CD4-positive, alpha-beta T cell treated with Interleukin-6 for 4 hours (primary cell): Measurements from ENCODE around the gene DCDC2.
"Not testable (repeated sequence)": the region's sequence is repeated elsewhere in the genome, so short reads cannot be mapped to it uniquely, and the experiment has no call there.

ENCODE experiments used
- DNase-seq: peaks from one replicate; pipeline ENCODE4 v3.0.0-alpha.2; 2020; ENCODE audit warnings: mixed read lengths

DCDC2 gene

GRCh38 chr6:24207413-24207812, 150.4 kb downstream of the DCDC2 start:
- DNase-seq: no peak

- peak; percentile 1 for DNase-seq
These were observed 152.8 kb downstream of the DCDC2 start for GRCh38 chr6:24205020-24205492.

- not testable (repeated sequence) for DNase-seq
These were observed 153.7 kb downstream of the DCDC2 start for GRCh38 chr6:24204113-24204512.

- DNase-seq: no peak
These were observed 160.0 kb downstream of the DCDC2 start for GRCh38 chr6:24197892-24198291.

- DNase-seq: no peak
These were observed 161.8 kb downstream of the DCDC2 start for GRCh38 chr6:24195836-24196597.

GRCh38 chr6:24194978-24195700, 162.7 kb downstream of the DCDC2 start:
- DNase-seq: no peak

GRCh38 chr6:24193364-24193763, 164.5 kb downstream of the DCDC2 start:
- DNase-seq: no peak

- DNase-seq: no peak
These were observed 166.5 kb downstream of the DCDC2 start for GRCh38 chr6:24191346-24191745.

GRCh38 chr6:24188578-24189080, 169.2 kb downstream of the DCDC2 start:
- DNase-seq: no peak

- no peak for DNase-seq
These were observed 169.8 kb downstream of the DCDC2 start for GRCh38 chr6:24187965-24188577.

GRCh38 chr6:24186349-24186748, 171.5 kb downstream of the DCDC2 start:
- no peak for DNase-seq

GRCh38 chr6:24183584-24183983, 174.3 kb downstream of the DCDC2 start:
- no peak for DNase-seq

GRCh38 chr6:24157886-24158285, 200.0 kb downstream of the DCDC2 start:
- no peak for DNase-seq

- no peak for DNase-seq
These were observed 203.7 kb downstream of the DCDC2 start for GRCh38 chr6:24154121-24154520.

GRCh38 chr6:24152014-24152413, 205.8 kb downstream of the DCDC2 start:
- no peak for DNase-seq

- no peak for DNase-seq
These were observed 208.0 kb downstream of the DCDC2 start for GRCh38 chr6:24149836-24150235.

GRCh38 chr6:24149296-24149695, 208.6 kb downstream of the DCDC2 start:
- DNase-seq: no peak

- no peak for DNase-seq
These were observed 209.2 kb downstream of the DCDC2 start for GRCh38 chr6:24148684-24149083.

GRCh38 chr6:24148154-24148570, 209.7 kb downstream of the DCDC2 start:
- no peak for DNase-seq

- no peak for DNase-seq
These were observed 210.2 kb downstream of the DCDC2 start for GRCh38 chr6:24147511-24148153.

GRCh38 chr6:24146871-24147270, 211.0 kb downstream of the DCDC2 start:
- DNase-seq: no peak

- no peak for DNase-seq
These were observed 212.1 kb downstream of the DCDC2 start for GRCh38 chr6:24145690-24146131.

GRCh38 chr6:24142733-24143132, 215.1 kb downstream of the DCDC2 start:
- DNase-seq: not testable (repeated sequence)
